ENCODE measurements around the gene AMER3. TPM values are rescaled to one million over a fixed set of nuclear protein-coding genes. Genes with fewer than 3 reads are reported as not detected.

AMER3 gene
- total RNA-seq, 1 donor from 2014 or later: not detected

DNA sequence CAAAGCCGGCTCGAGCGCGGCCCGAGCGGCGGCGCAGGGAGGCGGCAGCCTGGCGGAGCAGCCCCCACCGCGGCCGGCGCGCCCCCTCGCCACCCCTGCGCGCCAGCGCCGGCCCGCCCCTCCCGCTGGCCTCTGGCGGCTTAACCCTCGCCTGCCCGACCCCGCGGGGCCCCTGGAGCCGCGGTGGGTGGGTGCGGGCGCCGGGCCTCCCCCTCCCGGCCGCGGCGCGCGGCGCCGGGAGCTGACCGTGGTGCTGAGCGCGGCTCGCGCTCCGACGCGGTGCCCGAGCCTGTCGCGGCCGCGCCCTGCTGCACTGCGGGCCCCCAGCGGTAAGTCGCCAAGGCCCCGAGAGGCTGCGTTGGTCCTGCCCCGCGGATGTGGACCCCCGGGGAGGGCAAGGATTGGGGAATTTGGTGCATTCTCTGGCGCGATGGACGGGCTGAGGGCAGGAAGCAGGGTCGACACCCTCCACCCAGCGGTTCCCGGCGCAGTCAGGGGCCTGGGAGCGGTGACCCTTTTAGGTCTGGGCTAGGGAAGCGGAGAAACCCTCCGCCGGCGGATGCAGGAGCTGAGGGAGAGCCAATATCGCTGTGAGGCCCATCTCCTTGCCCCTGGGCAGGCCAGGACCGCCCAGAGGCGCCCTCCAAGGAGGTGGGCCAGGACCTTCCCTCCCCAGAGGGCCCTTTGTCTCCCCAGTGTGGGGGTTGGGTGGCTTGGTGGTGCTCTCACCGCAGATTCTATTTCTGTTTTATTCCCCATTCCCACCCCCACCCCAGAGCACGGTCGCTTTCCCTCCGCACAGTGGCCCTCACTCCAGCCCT, 923 bp downstream of the AMER3 start:
- peak overlapping the region; percentile 35 for H3K4me3 Mint-ChIP-seq (ENCODE audit: unreplicated experiment)
- no peak for DNase-seq (ENCODE audit: low spot score)
- no peak overlapping the region for H3K27ac Mint-ChIP-seq (ENCODE audit: unreplicated experiment)
- H3K27me3 Mint-ChIP-seq (ENCODE audit: low read depth): peaks cover 55% of the 10 kb centered on the region
- no peak for TF ChIP-seq CTCF (IDR thresholded peaks at IDR 0.05)
- H3K4me1 Mint-ChIP-seq (ENCODE audit: low read depth): peaks cover 2% of the 10 kb centered on the region
- H3K9me3 Mint-ChIP-seq (ENCODE audit: low read depth): no peaks in the 10 kb centered on the region
- H3K36me3 Mint-ChIP-seq (ENCODE audit: low read depth): no peaks in the 10 kb centered on the region

GRCh38 chr2:130756874-130757668, 1.7 kb downstream of the AMER3 start:
- no peak for DNase-seq (ENCODE audit: low spot score)
- H3K4me1 Mint-ChIP-seq (ENCODE audit: low read depth): peaks cover 2% of the 10 kb centered on the region
- no peaks in the 10 kb centered on the region for H3K36me3 Mint-ChIP-seq (ENCODE audit: low read depth)
- H3K9me3 Mint-ChIP-seq (ENCODE audit: low read depth): no peaks in the 10 kb centered on the region
- TF ChIP-seq CTCF (IDR thresholded peaks at IDR 0.05): no peak
- H3K27me3 Mint-ChIP-seq (ENCODE audit: low read depth): peaks cover 60% of the 10 kb centered on the region
- peak overlapping the region; percentile 12 for H3K4me3 Mint-ChIP-seq (ENCODE audit: unreplicated experiment)
- H3K27ac Mint-ChIP-seq (ENCODE audit: unreplicated experiment): no peak overlapping the region

- H3K27me3 Mint-ChIP-seq (ENCODE audit: low read depth): peaks cover 47% of the 10 kb centered on the region
- H3K4me3 Mint-ChIP-seq (ENCODE audit: unreplicated experiment): no peak overlapping the region
- H3K27ac Mint-ChIP-seq (ENCODE audit: unreplicated experiment): no peak overlapping the region
These were observed 4.8 kb downstream of the AMER3 start for GRCh38 chr2:130759906-130760753.

GRCh38 chr2:130760754-130761751, 5.7 kb downstream of the AMER3 start:
- TF ChIP-seq CTCF (IDR thresholded peaks at IDR 0.05): no peak
- Mint-ChIP-seq H3K4me1 (ENCODE audit: low read depth) (peaks cover 2% of the 10 kb centered on the region), H3K36me3 (ENCODE audit: low read depth) (no peaks in the 10 kb centered on the region), H3K27me3 (ENCODE audit: low read depth) (peaks cover 41% of the 10 kb centered on the region), H3K27ac (ENCODE audit: unreplicated experiment) (no peak overlapping the region), H3K9me3 (ENCODE audit: low read depth) (no peaks in the 10 kb centered on the region), H3K4me3 (ENCODE audit: unreplicated experiment) (no peak overlapping the region)
- DNase-seq (ENCODE audit: low spot score): no peak

More at GRCh38 chr2:130759906-130760753, 4.8 kb downstream of the AMER3 start:
- no peak for TF ChIP-seq CTCF (IDR thresholded peaks at IDR 0.05)
- H3K9me3 Mint-ChIP-seq (ENCODE audit: low read depth): no peaks in the 10 kb centered on the region
- no peak for DNase-seq (ENCODE audit: low spot score)
- peaks cover 2% of the 10 kb centered on the region for H3K4me1 Mint-ChIP-seq (ENCODE audit: low read depth)
- H3K36me3 Mint-ChIP-seq (ENCODE audit: low read depth): no peaks in the 10 kb centered on the region

All from chondrocyte (in vitro differentiated cells).